COLO829 (cell line): ENCODE measurements around the gene CEP126.

Source experiments
- DNase-seq: peaks from one replicate; pipeline ENCODE4 v3.0.0; 2012; ENCODE audit warnings: low spot score

CEP126 gene, protein sequence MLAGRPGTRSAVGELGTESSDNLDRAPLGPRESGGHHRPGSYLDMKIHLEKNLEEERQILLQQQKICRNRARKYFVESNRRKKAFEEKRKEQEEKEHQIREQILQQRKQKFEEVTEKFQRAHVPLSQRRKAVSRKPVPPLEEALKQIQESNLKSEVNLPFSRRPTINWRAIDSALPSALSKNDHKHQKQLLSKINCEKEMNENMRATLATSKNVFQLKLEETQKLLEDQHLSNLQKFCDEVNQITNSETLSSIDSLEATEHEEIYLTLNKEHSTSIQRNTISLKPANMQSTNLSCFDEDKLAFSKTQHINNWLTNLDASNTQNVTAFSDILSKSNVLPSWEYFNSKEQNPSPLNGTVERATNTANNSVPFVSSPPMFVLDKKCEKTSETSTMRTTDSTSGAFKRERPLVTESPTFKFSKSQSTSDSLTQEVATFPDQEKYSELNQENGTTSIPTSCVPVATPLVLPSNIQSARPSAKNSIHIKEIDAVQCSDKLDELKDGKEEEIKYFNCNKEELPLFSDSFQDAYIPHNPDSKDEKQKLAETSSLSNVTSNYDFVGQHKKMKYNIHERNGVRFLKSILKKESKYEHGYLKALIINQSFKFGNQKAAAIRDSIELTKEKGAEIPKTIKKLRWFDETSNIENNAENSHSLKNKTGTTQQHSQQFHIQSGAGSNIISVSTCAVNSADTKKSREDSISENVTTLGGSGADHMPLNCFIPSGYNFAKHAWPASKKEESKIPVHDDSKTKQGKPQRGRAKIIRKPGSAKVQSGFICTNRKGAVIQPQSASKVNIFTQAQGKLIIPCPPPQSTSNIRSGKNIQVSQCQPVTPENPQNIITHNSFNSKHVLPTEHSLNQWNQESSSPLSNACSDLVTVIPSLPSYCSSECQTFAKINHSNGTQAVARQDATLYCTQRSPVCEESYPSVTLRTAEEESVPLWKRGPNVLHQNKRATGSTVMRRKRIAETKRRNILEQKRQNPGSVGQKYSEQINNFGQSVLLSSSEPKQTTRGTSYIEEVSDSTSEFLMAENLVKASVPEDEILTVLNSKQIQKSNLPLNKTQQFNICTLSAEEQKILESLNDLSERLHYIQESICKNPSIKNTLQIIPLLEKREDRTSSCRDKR

DNA sequence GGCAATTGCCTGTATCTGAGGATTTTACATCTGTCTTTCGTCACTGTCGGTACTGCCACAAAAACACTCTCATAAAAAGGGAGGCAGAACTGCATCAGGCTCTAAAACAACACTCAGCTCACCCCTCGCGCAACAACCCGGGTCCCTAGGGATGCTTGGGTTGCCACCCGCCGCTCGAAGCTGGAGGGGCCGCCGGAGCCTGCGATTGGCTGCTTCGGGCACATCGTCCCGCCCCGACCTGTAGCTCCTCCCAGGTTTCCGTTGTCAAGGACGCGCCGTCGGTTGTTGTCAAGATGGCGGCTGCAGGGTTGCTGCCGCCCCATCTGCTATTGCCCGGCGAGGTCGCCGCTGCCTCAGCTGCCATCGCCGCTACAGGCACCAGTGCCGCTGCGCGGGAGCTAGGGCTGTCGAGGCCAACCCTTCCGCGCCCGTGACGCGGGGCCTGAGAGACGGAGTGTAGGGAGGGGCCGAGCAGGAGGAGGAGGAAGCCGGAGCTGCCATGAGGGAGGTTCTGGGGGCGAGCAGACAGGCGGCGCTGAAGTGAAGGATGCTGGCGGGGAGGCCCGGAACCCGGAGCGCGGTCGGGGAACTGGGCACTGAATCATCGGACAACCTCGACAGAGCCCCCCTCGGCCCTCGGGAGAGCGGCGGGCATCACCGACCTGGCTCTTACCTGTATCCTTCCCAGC, at the start of gene CEP126:
TSS of gene CEP126 (plus strand) at position 273 of the 689 bp plus-strand sequence. CDS start at position 548, 275 bp downstream.
- DNase-seq: peak; percentile 81

DNA sequence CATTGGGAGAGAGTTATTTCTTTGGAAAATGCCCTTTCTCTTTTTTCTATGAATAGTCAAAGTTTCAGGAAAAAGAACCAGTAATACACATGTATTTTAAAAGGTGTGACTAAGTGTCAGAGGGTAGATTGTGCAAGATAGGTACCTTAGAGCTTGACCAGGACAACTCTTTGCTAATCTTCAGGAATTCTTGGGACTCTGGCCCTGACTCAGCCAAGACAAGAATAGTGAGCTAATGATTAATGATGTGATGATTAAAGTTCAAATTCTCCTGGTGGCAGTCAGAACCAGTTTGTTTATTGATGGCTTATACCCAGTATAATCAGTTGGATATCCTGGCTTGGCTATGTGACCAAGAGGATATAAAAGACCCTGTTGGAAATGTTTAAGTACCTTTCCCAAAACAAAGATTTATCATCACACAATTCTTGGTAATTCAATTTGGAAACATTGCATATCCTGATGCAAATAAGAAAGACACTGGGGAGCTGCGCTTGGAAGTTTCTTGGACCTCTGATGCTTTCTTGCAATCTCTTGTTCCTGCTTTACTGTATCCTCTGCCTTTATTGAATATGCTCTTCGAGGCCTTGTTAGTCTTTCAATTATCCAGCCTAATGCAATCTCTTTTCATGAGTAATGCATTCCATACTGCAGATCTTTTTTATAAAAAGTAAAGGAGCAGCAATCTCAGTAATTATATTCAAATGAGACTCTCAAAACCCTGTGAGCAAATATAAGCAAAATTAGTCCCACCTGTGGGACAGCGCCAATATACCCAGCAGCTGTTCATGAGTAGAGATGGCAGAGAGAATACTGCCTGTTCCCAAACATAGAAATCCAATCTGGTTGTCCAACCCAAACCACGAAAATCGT, 48.0 kb upstream of the CEP126 start:
- no peak for DNase-seq

DNA sequence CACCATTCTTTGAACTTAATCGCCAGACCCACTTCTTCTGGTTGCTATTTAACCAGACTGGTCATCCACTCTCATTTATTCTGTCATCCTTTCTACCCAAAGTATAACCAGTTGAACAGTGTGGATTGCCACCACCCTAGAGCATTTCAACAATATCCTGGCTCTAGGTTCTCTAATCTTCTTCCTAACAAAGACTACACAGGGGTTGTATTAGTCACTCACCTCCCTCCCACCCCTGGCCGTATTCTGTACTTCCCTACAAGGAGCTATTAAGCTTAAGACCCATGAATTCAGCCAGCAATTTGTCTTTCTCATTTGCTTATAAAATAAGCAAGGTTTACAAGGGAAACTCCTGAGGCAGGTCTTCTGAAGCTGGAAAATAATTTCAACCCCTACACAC, 46.9 kb upstream of the CEP126 start:
- DNase-seq: no peak

DNA sequence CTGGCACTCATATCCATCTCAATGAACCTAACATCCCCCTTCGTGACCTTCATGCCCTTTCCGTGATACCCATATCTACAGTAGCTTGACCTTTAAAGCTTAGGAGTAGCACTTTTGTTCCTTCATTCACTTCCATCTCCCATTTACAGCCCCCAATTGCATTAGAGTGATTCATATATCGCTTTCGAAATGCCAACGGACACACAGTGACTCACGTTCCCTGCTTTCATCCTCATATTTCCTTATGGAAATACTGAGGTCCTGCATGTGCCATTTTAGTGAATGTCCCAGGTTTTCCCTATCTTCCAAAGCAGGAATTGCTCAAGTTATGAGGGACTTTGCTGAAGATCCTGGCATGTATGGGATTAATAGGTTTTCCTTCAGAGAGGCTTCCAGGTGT, 44.3 kb upstream of the CEP126 start:
- DNase-seq: no peak

DNA sequence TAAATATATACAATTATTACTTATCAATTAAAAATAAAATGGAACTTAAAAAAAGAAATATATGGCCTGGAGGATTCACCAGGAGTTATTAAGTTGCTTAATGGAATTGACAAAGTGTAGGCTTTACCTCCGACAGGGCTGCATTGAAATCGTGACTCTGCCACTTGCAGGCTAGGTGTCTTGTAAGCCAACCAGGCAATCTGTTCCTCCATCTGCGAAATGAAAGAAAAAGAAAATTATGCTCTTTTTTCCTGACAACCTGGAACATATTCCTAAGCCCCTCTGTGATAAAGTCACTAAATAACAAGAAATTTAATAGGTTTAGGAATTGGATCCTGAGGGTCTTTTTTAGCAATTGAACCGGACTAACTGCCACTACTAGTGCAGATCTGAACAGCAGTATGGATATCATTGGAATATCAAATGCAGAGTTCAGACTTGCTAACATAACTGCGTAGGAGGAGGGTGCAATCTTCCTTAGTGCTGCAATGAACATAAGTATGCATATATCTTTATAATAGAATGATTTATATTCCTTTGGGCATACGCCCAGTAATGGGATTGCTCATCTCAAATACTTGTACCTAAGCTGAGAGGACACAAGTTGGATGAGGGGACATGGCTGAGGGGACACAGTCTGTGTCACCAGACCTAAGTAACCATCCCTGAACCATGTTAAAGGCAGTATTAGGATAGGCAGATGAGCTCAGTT, 42.5 kb upstream of the CEP126 start:
- no peak for DNase-seq

DNA sequence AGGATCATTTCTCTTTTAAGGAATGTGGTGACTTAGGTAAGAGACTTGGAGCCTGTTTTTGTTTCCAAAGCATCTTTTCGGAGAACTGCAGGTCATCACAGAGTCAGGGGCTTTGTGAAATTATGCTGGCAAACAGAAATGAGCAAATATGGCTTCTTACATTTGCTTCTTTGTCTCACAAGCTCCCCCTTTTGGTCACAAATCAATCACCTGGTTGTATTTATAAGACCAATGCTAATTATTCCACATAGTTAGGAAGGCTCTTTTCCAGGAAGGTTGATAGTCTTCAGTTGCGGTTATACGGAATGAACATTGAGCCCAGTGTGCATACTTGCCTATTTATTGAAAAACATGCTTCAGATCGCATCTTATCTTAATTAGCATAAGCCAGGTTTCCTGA, 34.6 kb upstream of the CEP126 start:
- DNase-seq: no peak

DNA sequence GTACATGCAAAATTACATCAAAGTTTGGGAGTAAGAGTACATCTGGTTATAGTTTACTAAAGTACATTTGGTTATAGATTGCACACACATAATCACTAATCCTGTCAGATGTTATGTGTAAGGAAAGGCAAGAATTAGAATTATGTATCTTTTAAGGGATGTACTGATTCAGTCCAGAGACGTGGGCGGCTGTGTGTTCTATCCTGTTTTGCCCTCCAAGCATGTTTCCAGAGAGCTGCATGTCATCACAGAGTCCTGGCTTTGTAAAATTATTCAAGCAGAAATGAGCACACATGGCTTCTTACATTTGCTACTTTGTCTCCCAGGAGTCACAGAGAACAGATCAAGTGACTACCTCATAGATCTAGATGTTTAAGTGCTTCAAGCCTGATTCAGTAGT, 33.2 kb upstream of the CEP126 start:
- DNase-seq: no peak

DNA sequence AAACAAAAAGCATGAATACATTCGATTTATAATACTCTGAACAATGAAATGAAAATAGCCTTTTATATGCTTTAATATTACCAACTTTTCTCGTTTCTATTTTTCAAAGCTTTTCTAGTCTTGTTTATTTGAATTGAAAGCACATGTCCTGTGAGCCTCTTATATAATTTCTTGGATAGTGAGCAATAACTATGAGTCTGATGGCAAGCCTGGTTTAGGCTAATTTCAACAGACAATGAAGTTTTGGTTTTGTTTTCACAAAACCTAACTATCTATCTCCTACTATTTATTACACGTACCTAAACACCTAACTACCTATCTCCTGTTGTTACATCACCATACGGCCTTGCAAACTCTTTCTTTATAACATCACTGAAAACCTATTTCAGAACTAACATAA, 29.2 kb upstream of the CEP126 start:
- DNase-seq: no peak

DNA sequence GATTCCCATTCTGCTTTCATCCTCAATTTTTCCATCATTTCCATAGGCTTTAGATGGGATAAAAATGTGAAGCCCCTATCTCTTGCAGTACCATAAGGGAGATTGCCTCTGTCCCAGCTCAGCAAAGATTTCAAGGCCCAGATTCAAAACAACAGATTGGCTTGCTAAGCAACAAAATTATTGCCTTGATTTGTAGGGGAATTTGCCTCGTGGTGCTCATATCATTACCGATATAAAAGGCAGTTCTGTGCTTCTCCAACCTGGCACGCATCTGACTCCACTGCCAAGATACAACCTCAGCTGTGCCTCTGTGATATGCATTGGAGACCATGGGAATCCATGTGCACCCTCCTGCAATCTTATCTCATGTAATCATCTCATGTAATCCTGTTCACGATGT, 25.0 kb upstream of the CEP126 start:
- no peak for DNase-seq

DNA sequence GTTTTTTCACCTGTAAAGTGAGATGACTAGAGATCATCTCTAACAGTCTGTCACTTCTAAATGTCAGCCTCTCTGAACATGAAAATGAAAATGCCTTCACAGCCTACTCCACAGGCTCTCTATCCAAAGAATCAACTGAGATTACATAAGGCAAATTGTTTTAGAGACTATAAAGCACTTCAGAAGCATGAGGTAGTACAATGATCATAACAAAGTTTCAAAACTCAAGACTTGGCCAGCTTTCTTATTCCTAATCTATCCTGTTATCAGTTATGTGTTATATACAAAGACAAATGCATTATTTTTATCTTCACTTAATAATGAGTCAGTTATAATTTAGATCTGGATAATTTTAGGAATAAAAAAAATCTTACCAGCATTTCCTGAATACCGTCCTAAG, 20.3 kb upstream of the CEP126 start:
- no peak for DNase-seq

DNA sequence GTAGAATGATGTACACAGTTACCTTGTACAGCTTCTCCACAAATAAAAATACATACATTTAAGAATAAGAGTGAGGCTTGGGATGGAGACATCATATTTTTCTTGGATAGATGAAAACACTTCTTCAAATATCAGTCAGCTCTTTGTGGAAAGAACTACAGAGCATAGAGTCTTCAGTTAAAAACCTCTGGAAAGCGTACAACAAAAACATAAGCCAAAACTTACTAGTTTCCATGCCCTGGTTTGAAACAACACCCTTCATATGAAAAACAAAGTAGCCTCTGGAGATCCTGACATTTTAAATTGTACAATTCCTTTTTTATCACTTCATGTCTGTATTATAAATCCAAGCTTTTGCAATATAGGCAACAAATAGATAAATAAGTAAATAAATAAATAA, 7.0 kb upstream of the CEP126 start:
- no peak for DNase-seq

DNA sequence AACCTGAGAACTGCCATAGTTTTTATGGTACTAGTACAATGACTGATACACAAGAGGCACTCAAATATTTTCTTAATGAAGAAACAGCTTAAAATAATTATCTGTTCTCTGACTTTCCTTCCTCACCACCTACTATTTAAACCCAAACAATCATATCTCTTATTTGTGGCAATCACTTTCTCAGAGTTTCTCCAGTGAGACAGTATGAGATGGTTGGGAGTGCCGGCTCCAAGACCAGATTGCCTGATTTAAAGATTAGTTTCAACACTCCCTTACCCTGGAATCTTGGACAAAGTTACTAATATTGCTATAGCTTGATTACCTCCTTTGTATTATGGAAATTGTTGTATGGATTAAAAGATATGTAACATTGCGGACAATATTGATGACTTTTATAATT, 5.7 kb upstream of the CEP126 start:
- no peak for DNase-seq

DNA sequence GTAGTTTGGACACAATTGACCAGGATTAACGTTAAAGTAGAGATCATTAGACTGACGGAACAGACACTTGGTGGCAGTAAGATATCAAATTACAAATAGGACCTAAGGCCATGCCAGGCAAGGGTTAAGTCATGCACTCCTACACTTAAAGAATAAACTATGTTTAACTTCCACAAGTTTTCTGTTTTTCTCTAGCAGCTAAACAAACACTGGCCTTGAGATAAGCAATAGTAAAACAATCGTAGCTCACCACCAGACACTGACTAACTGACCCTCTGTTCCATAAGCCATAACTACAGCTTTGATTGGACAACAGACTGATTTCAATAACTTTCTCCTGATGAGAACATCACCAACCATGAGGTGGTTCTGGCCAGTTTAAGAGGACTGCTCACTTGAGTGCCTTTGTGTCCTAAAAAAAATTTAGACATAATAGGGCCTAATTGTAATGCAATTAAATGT, 2.0 kb upstream of the CEP126 start:
- no peak for DNase-seq

DNA sequence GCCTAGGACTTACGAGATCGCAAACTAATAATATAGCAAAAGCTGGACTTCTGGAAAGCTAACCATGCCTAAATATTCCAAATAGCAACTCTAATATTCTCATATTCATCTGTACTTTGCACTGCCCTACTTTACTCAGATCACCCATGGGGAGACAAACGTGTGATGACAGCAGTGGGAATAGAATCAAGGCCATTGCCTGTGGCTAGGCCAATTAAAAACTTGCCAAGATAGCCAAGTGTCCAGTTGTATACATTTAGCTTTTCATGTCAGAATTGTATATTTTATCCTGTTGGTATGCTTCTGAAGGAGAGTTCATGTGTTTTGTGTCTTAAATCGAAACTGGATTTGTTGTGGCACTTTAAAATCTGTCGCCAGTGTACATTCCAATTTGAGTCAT, 1.2 kb upstream of the CEP126 start:
- no peak for DNase-seq

DNA sequence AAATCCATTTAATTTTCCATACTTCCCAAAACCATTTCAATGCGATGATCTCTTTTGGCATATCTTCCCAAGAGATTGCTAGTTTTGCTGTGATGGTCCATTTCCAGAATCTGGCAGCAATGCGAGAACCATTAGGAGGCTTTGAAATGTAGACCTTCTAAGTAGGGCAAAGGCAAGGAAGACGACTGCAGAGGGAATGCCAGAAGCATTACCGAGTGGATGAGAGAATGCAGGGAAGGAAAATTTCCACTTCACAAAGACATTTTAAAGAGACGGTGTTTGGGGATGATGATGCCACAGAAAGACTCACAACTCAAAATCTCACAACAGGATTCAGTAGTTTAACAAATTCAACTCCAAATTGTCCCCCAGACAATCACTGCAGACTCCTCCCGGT, 471 bp upstream of the CEP126 start:
- no peak for DNase-seq

DNA sequence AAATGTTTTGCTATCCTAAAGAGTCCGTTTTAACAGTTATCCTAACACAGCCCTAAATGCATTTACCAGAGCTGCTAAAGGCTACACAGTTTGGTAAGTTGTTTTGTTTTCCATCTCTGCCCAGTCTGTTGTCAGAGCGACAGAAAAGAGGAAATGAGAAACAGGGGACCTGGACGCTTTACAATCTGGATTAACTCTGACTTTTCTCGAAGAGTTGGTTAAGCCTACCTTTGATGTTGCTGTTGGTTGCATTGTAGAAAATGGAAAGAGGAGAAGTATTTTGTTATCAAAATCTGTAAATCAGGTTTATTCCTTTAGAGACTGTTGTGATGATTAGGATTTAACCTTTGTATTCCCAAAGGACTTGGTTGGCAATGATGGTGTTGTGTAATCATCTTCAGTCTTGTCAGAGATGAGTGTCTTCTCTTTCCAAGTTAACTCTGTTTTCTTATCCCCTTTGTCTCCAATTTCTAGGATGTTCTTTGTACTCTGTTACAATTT, 1.0 kb downstream of the CEP126 start:
- no peak for DNase-seq

DNA sequence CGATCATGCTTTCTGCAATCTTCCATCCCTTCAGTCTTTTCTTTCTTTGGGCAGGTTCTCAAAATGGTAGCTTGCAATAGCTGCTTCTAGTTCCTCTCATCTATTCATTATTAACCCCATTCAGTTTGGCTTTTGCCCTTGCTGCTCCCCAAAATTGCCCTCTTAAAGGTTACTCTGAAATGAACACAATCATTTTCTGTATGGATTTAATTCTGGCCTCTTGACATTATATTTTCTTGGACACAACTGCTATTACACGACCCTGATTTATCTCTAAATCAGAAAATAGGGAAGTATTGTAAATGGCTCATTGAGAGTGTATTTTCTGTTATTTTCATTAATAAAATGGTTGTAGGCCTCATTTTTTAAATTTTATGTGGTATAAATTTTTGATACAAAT, 1.6 kb downstream of the CEP126 start, which contains the start of gene ANGPTL5:
TSS of gene ANGPTL5 (minus strand) at position 101 of the 400 bp plus-strand sequence. CDS start 8,613 bp downstream, outside the sequence.
- DNase-seq: no peak

DNA sequence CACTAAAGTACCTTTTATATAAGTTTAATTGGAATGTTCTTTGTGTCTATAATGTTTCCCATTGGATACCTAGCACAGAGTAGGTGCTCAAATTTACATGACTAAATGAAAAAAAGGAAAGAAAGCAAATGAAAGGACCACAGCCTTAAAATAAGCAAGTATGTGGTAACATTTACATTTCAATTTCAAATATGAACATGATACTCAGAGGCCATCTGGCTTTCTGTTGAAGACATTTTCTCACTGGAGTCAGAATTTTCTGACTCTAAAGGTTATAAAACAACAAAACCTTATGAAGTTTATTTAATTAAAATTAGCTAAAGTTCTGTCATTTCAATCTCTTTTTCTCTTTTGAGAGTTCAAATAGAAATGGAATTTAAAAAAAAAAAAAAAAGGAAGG, 2.4 kb downstream of the CEP126 start:
- no peak for DNase-seq

DNA sequence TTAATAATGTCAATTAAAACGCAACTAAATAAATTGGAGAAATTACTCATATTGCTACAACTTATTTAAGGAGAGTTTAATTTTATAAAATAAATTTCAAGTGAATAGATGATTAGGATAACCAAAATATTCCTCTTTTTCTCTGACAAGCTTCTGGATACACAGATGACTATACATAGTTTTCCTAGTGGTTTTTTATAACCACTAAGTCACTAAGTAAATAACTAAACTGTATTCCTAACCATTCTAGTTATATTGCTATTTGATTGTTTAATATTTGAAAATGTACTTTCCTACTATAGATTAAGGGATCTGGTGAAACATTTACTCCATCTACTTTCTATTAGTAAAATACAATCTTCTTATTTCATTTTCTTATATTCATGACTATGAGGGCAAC, 6.2 kb downstream of the CEP126 start:
- no peak for DNase-seq

DNA sequence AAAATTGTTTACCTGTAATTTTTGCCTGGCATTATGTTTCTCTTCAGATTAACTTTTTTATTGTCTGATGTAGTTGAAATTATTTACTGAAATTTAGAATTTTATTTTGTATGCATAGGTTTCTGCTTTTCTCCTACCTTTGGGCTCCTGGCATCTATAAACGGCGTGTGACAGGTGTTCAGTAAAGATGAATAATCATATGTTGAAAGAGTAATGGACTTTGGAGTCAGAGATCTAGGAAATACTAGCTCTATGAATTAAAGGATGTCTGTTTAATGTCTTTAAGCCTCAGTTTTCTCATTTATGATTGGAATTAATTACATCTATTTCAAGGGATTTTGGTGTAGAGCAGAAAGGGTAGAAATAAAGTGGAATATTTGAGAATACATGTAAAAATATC, 8.7 kb downstream of the CEP126 start:
- no peak for DNase-seq
